Measurements from ENCODE around the gene LIX1L. TPM values are rescaled to one million over a fixed set of nuclear protein-coding genes. Genes with fewer than 3 reads are reported as not detected.

Gene LIX1L
- total and polyA plus RNA-seq, 2 of the 13 experiments (the other 11 are each of a cell fraction or from before 2014, with no cell fraction given): 8.1 to 24.9 TPM

DNA sequence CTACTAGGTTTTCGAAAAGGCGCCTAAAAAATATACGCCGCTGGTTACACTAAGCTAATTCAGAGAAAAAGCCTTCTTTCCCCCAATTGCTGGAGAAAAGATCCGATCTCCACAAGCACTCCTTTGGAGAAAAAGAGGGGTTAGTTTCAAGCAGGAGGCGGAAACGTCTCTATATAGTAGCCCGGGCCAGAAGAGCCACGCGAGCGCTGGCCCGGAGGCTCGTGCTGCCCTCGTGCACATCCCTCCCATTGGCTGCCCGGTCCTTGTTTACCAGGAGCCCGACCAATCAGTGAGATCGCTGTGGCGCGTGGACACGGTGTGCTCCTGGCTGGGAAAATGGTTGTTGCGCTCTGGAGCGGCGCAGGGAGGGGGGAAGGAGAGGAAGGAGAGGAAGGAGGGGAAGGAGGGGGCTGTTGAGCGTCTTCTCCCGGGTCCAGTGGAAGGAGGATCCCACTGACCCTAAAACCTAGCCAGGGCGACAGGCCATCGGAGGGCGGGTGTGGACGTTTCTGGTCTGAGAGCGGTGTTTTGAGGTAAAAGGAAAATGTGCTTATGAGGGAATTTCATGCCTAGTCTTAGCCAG is 38.7 kb upstream of the LIX1L start, which contains the start of gene TXNIP (continued):
- peak; percentile 80 for TF ChIP-seq KAT8 (CRISPR knock-in tag; IDR thresholded peaks at IDR 0.05)
- TF ChIP-seq, protein P1, sequence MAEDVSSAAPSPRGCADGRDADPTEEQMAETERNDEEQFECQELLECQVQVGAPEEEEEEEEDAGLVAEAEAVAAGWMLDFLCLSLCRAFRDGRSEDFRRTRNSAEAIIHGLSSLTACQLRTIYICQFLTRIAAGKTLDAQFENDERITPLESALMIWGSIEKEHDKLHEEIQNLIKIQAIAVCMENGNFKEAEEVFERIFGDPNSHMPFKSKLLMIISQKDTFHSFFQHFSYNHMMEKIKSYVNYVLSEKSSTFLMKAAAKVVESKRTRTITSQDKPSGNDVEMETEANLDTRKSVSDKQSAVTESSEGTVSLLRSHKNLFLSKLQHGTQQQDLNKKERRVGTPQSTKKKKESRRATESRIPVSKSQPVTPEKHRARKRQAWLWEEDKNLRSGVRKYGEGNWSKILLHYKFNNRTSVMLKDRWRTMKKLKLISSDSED (CRISPR knock-in tag; IDR thresholded peaks at IDR 0.05): no peak
- no peak for TF ChIP-seq ZNF367 (CRISPR knock-in tag; IDR thresholded peaks at IDR 0.05; ENCODE audit: borderline replicate concordance)
- TF ChIP-seq MAFK (conservative IDR thresholded peaks at IDR 0.05 in 1 of 2, IDR thresholded peaks at IDR 0.05 in 1 of 2; ENCODE audit: low read length in 2 of 2): peak; percentile 26 to 49; a peak in 2 of 4 replicates
- TF ChIP-seq, protein P2, sequence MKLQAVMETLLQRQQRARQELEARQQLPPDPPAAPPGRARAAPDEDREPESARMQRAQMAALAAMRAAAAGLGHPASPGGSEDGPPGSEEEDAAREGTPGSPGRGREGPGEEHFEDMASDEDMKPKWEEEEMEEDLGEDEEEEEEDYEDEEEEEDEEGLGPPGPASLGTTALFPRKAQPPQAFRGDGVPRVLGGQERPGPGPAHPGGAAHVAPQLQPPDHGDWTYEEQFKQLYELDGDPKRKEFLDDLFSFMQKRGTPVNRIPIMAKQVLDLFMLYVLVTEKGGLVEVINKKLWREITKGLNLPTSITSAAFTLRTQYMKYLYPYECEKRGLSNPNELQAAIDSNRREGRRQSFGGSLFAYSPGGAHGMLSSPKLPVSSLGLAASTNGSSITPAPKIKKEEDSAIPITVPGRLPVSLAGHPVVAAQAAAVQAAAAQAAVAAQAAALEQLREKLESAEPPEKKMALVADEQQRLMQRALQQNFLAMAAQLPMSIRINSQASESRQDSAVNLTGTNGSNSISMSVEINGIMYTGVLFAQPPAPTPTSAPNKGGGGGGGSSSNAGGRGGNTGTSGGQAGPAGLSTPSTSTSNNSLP (IDR thresholded peaks at IDR 0.05; ENCODE audit: low read depth, low read length): no peak
- TF ChIP-seq, protein P3, sequence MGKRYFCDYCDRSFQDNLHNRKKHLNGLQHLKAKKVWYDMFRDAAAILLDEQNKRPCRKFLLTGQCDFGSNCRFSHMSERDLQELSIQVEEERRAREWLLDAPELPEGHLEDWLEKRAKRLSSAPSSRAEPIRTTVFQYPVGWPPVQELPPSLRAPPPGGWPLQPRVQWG (CRISPR knock-in tag; IDR thresholded peaks at IDR 0.05; ENCODE audit: borderline replicate concordance, low read depth): no peak
- no peak for TF ChIP-seq PLRG1 (conservative IDR thresholded peaks at IDR 0.05)
- peak; percentile 96 for TF ChIP-seq ARNTL (CRISPR knock-in tag; IDR thresholded peaks at IDR 0.05)
- TF ChIP-seq ZNF296 (CRISPR knock-in tag; conservative IDR thresholded peaks at IDR 0.05): no peak
- peak; percentile 59 for TF ChIP-seq SIX1 (CRISPR knock-in tag; IDR thresholded peaks at IDR 0.05; ENCODE audit: borderline replicate concordance)
- no peak for TF ChIP-seq TP53 (CRISPR knock-in tag; conservative IDR thresholded peaks at IDR 0.05)
- TF ChIP-seq SYNCRIP (IDR thresholded peaks at IDR 0.05; ENCODE audit: insufficient read depth, low read depth, low read length): no peak
- TF ChIP-seq ETV6 (CRISPR knock-in tag; conservative IDR thresholded peaks at IDR 0.05): no peak
- TF ChIP-seq SMARCC2 (IDR thresholded peaks at IDR 0.05): no peak
- TF ChIP-seq, protein P4, sequence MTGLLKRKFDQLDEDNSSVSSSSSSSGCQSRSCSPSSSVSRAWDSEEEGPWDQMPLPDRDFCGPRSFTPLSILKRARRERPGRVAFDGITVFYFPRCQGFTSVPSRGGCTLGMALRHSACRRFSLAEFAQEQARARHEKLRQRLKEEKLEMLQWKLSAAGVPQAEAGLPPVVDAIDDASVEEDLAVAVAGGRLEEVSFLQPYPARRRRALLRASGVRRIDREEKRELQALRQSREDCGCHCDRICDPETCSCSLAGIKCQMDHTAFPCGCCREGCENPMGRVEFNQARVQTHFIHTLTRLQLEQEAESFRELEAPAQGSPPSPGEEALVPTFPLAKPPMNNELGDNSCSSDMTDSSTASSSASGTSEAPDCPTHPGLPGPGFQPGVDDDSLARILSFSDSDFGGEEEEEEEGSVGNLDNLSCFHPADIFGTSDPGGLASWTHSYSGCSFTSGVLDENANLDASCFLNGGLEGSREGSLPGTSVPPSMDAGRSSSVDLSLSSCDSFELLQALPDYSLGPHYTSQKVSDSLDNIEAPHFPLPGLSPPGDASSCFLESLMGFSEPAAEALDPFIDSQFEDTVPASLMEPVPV (CRISPR knock-in tag; IDR thresholded peaks at IDR 0.05): peak; percentile 63; the same call in 1 of the 2 replicates
- peak; percentile 100 for TF ChIP-seq FOXO1 (CRISPR knock-in tag; IDR thresholded peaks at IDR 0.05)
- TF ChIP-seq ZNF350 (CRISPR knock-in tag; IDR thresholded peaks at IDR 0.05; ENCODE audit: borderline replicate concordance, low read depth): peak; percentile 97
- TF ChIP-seq, protein P5, sequence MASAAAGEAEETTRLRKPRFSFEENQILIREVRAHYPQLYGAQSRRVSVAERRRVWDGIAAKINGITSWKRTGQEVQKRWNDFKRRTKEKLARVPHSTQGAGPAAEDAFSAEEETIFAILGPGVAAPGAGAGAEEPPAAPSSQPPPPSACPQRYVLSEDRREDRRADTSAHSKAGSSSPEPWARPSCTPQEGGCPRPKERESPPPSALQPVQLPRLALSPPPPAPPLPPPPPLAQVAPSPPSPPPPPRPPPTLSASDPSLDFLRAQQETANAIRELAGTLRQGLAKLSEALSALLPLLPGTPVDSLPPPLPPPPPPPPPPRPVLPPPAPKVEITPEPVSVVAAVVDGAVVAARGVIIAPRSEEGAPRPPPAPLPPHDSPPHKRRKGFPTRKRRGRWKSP (CRISPR knock-in tag; IDR thresholded peaks at IDR 0.05): peak; percentile 90
- TF ChIP-seq REPIN1 (CRISPR knock-in tag; IDR thresholded peaks at IDR 0.05; ENCODE audit: borderline replicate concordance, low read depth): peak; percentile 88
- TF ChIP-seq FOXC1 (CRISPR knock-in tag; IDR thresholded peaks at IDR 0.05; ENCODE audit: borderline replicate concordance): peak; percentile 69
- TF ChIP-seq ZNF383 (CRISPR knock-in tag; IDR thresholded peaks at IDR 0.05; ENCODE audit: borderline replicate concordance): peak; percentile 73; the same call in 1 of the 2 replicates
- no peak for TF ChIP-seq HOXA7 (CRISPR knock-in tag; IDR thresholded peaks at IDR 0.05)

Measured in HepG2 (cell line).